GM19035 (cell line): ENCODE data around the gene HMGN2.

Experiments
- ATAC-seq: cut with Tn5 transposase; IDR thresholded peaks from one replicate; pipeline ENCODE4 v1.9.1; 2021; ENCODE audit not compliant: unreplicated experiment

HMGN2 gene

DNA sequence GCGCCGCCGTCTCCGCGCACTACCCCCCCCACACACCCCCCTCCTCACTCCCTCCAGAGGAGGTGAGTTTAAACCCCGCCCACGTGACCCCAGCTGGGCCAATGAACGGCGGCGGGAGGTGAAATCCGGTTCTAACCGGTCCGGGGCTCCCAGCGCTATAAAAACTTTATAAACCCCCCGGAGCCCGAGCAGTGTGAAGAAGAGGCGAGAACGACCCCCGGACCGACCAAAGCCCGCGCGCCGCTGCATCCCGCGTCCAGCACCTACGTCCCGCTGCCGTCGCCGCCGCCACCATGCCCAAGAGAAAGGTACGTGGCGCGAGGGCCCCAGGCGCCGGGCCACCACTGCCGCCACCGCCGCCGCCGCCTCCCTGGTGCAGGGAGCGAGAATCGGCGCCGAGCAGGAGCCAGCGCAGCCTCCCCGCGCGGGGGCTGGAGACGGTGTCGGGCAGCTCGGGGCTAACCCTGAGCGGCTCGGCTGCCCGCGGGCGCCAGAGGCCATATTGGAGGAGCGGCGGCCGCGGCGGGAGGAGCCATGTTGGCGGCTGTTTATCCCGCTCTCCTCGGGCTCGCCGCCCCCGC, at the start of gene HMGN2:
HMGN2 (plus strand) TSS at position 121 of the 581 bp plus-strand sequence; CDS start at position 294, 173 bp downstream.
- ATAC-seq, result peak; percentile 53

GRCh38 chr1:26429721-26430120, 42.5 kb upstream of the HMGN2 start:
- ATAC-seq, result no peak

GRCh38 chr1:26431979-26432695, 40.1 kb upstream of the HMGN2 start, which contains the start of gene DHDDS:
DHDDS (plus strand) TSS chr1:26432321; CDS start chr1:26432946, 625 bp downstream.
- ATAC-seq, result peak; percentile 94

DNA sequence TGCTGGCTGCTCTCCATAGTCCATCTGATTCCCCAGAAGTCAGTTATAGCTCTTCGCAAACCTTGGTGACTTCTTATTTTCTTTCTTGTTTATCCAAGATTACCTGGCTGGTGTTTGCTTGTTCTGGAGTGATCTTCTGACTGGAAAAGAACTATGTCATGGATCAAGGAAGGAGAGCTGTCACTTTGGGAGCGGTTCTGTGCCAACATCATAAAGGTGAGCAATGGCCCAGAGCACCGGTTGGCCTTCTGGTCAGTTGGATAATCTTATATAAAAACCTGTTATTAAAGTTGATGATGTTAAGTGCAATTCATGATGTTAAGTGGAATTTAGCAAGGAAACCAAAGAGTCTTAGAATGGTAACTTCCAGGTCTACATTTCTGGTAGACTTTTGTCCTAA, 39.4 kb upstream of the HMGN2 start:
- ATAC-seq, result no peak

GRCh38 chr1:26434161-26434752, 38.0 kb upstream of the HMGN2 start:
- no peak for ATAC-seq

- no peak for ATAC-seq
Observed at GRCh38 chr1:26438041-26438440, 34.2 kb upstream of the HMGN2 start.

- no peak for ATAC-seq
Observed at GRCh38 chr1:26440259-26440658, 32.0 kb upstream of the HMGN2 start.

DNA sequence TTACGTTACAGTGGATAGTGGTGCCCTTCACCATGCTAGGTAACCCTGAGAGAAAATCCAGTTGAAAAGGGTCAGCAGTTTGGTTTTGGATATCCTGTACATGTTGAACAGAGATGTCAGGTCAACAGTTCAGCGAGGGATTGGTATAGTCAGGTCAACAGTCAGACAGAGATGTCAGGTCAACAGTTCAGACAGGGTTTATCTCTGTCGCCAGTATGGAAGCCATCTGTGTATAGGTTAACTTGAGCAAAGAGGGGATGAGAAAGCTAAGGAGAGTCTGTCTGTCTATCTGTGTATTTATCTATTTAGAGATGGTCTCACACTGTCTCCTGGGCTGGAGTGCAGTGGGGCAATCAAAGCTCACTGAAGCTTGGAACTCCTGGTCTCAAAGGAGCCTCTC, 22.4 kb upstream of the HMGN2 start:
- no peak for ATAC-seq

DNA sequence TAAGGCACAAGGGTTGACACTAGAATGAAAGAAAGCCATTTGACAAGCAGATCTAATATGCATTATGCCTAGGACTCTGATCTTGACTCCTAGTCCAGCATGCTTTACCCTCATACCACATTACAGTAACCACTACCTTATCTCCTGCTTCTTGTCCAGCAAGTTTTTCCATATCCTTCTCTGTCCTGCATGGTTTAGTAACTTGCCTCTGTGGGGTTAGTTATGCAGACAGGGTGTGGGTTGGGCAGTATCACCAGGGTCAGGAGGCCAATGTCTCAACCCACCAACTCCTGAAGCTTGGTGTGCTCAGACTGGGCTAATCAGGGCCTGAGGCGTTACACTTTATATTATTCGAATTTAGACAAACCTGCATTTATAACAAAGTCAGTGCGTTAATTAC, 21.3 kb upstream of the HMGN2 start:
- no peak for ATAC-seq

- ATAC-seq, result no peak
Observed at GRCh38 chr1:26452459-26453183, 19.6 kb upstream of the HMGN2 start.

GRCh38 chr1:26459148-26459547, 13.1 kb upstream of the HMGN2 start:
- no peak for ATAC-seq

GRCh38 chr1:26459573-26460031, 12.6 kb upstream of the HMGN2 start:
- ATAC-seq, result no peak

GRCh38 chr1:26468911-26469310, 3.3 kb upstream of the HMGN2 start:
- no peak for ATAC-seq

DNA sequence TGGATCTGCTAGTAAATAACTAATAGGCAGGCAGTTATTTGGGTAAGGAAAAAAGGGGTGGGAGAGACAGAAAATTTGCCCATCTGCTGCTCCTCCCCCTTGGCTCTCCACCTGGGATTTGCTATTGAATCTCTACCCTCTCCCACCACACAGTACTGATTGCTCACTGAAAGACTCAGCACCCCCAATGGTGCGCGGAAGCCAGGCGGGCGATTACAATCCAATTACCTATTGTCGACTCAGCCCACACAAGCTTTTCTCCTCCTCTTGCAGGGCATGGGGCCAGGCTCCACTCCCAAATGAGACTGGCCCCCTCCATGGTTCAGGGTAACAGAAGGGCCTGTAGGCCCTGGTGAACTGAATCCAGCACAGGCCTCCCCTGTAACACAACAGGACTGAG, 2.7 kb upstream of the HMGN2 start:
- no peak for ATAC-seq

GRCh38 chr1:26470878-26471497, 1.3 kb upstream of the HMGN2 start:
- no peak for ATAC-seq

GRCh38 chr1:26471498-26472319, 531 bp upstream of the HMGN2 start:
- ATAC-seq, result peak; percentile 8

- peak; percentile 79 for ATAC-seq
Observed at GRCh38 chr1:26472901-26473845, 933 bp downstream of the HMGN2 start.

- no peak for ATAC-seq
Observed at GRCh38 chr1:26474818-26475217, 2.6 kb downstream of the HMGN2 start.

GRCh38 chr1:26475989-26476388, 3.7 kb downstream of the HMGN2 start:
- no peak for ATAC-seq
